Suprapubic skin (tissue), 4 donors: Measurements from ENCODE around the gene RIPOR3. TPM values are rescaled to one million over a fixed set of nuclear protein-coding genes. Genes with fewer than 3 reads are reported as not detected.
"Not testable (repeated sequence)": the region's sequence is repeated elsewhere in the genome, so short reads cannot be mapped to it uniquely, and the experiment has no call there.

Experiments
- DNase-seq, 2 donors: peaks; one replicate each; pipeline ENCODE4 v3.0.0-alpha.2; 2019; ENCODE audit warnings: low spot score in 2 of 2
- H3K27ac ChIP-seq: fragments of 200-600 bp; sonication (generic); one replicate; pipeline ENCODE4 v1.5.1; 2019
- H3K27me3 ChIP-seq: fragments of 200-600 bp; sonication (generic); one replicate; pipeline ENCODE4 v1.5.1; 2019
- H3K36me3 ChIP-seq: fragments of 200-600 bp; sonication (generic); one replicate; pipeline ENCODE4 v1.5.1; 2019
- H3K4me1 ChIP-seq: fragments of 200-600 bp; sonication (generic); one replicate; pipeline ENCODE4 v1.5.1; 2019
- H3K4me3 ChIP-seq: fragments of 200-600 bp; sonication (generic); one replicate; pipeline ENCODE4 v1.5.1; 2019; ENCODE audit warnings: mild to moderate bottlenecking
- H3K9me3 ChIP-seq: fragments of 200-600 bp; sonication (generic); one replicate; pipeline ENCODE4 v1.5.1; 2019
- EP300 ChIP-seq: sonication (generic); formaldehyde crosslinking; IDR thresholded peaks from one replicate; pipeline ENCODE4 v1.6.1; 2017; ENCODE audit warnings: antibody characterized with exemption
- POLR2A ChIP-seq, 2 donors: fragments of 450-650 bp; IDR thresholded peaks; one replicate each; pipeline ENCODE4 v1.6.1; 2017; ENCODE audit warnings: antibody characterized with exemption in 2 of 2, mild to moderate bottlenecking in 2 of 2, moderate library complexity in 2 of 2
- POLR2AphosphoS5 ChIP-seq, 3 donors: sonication (generic); formaldehyde crosslinking; IDR thresholded peaks; one replicate each; pipeline ENCODE4 v1.6.1; 2017; ENCODE audit warnings: antibody characterized with exemption in 3 of 3
- WGBS: methylation state at CpG from one replicate; pipeline ENCODE4 v1.1.5; 2018; 5-methylcytosine and 5-hydroxymethylcytosine counted together
- total RNA-seq, 4 donors: library from RNA; depleted of rRNA; stranded (reverse); fragments of >200 nt; gene quantifications; one replicate each; pipeline ENCODE4 v1.1.0, GENCODE V29; 2016
- TF ChIP-seq, protein P1 (sequence below), 2 donors: fragments of 200-600 bp in 1 of 2; fragments of 450-650 bp in 1 of 2; sonication (generic) in 1 of 2; IDR thresholded peaks; one replicate each; pipeline ENCODE4 v1.5.1; 2016 to 2019; ENCODE audit warnings: antibody characterized with exemption in 2 of 2, mild to moderate bottlenecking in 1 of 2, moderate library complexity in 1 of 2

RIPOR3 gene
- total RNA-seq, 4 donors from 2014 or later: 3.3 to 10.1 (median 5.3) TPM

DNA sequence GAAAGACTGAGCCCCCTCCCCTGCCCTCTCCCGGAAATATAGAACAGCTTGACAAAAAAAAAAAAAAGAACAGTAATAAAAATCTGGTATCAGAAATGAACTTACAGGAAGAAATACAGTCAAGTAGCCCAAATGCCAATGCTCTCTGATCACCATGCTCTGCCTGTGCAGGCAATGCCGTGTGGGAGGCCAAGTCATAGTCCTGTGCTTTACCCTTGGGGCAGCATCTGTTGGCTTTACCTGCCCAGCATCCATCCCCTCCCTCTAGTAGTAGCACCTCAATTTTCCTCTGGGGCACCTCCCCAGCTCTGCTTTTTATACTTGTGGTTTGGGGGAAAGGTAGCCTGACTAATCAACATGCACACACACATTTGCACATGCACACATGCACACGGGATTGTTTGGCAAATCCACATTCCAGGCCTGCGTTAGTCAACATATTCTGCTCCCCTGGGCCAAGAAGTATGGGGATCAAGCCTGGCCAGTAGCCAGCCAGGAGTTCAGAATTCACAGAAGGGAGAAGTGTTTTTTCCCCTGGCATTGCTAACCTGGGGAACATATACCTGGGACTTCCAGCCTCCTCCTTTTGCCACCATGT is 70.2 kb downstream of the RIPOR3 start:
- Histone ChIP-seq H3K4me1 (peaks cover 9% of the 10 kb centered on the region), H3K9me3 (no peaks in the 10 kb centered on the region), H3K27me3 (no peaks in the 10 kb centered on the region), H3K36me3 (no peaks in the 10 kb centered on the region), H3K27ac (no peak overlapping the region), H3K4me3 (no peak overlapping the region)
- no peak for DNase-seq
- WGBS: 89% methylated on average over 4 of the region's 4 CpGs
- no peak for TF ChIP-seq EP300
- no peak for TF ChIP-seq POLR2A (IDR thresholded peaks at IDR 0.05)
- TF ChIP-seq POLR2AphosphoS5 (IDR thresholded peaks at IDR 0.05): no peak

DNA sequence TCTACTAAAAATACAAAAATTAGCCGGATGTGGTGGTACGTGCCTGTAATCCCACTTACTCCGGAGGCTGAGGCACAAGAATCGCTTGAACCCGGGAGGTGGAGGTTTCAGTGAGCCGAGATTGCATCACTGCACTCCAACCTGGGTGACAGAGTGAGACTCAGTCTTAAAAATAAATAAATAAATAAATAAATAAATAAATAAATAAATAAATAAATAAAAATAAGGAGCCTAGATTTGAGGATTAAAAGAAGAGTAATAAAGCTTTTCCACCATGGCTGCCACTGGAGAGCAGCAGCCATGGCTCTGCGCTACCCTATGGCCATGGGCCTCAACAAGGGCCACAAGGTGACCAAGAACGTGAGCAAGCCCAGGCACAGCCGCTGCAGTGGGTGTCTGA is 70.9 kb downstream of the RIPOR3 start:
- not testable (repeated sequence) for H3K4me3 ChIP-seq, DNase-seq, H3K9me3 ChIP-seq, H3K27ac ChIP-seq, H3K36me3 ChIP-seq, H3K27me3 ChIP-seq, H3K4me1 ChIP-seq
- WGBS: 98% methylated on average over 9 of the region's 9 CpGs

- Histone ChIP-seq H3K9me3 (no peaks in the 10 kb centered on the region), H3K4me3 (no peak overlapping the region), H3K36me3 (no peaks in the 10 kb centered on the region), H3K4me1 (no peaks in the 10 kb centered on the region), H3K27ac (no peak overlapping the region), H3K27me3 (no peaks in the 10 kb centered on the region)
- DNase-seq: no peak
- TF ChIP-seq EP300 (no peak), POLR2A (IDR thresholded peaks at IDR 0.05) (no peak), POLR2AphosphoS5 (IDR thresholded peaks at IDR 0.05) (no peak)
- TF ChIP-seq, protein P1, sequence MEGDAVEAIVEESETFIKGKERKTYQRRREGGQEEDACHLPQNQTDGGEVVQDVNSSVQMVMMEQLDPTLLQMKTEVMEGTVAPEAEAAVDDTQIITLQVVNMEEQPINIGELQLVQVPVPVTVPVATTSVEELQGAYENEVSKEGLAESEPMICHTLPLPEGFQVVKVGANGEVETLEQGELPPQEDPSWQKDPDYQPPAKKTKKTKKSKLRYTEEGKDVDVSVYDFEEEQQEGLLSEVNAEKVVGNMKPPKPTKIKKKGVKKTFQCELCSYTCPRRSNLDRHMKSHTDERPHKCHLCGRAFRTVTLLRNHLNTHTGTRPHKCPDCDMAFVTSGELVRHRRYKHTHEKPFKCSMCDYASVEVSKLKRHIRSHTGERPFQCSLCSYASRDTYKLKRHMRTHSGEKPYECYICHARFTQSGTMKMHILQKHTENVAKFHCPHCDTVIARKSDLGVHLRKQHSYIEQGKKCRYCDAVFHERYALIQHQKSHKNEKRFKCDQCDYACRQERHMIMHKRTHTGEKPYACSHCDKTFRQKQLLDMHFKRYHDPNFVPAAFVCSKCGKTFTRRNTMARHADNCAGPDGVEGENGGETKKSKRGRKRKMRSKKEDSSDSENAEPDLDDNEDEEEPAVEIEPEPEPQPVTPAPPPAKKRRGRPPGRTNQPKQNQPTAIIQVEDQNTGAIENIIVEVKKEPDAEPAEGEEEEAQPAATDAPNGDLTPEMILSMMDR (IDR thresholded peaks at IDR 0.05): no peak
- WGBS: 100% methylated on average over 1 of the region's 1 CpG
Observed at GRCh38 chr20:50618537-50618936, 72.8 kb downstream of the RIPOR3 start.

DNA sequence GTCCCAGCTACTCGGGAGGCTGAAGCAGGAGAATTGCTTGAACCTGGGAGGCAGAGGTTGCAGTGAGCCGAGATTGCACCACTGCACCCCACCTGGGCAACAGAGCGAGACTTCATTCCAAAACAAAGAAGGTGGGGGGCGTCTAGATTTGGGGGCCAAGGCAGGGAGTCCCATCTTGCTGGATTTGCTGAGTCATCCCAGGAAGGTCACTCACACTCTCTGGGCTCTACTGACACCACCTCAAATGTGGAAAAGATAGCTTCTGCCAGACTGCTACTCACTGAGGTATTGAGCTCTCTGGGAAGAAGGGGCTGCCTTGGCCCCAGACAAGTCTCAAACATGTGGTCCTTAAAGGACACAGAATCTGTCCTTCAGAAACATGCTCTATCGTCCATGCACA is 74.3 kb downstream of the RIPOR3 start:
- no peaks in the 10 kb centered on the region for H3K9me3 ChIP-seq
- TF ChIP-seq POLR2AphosphoS5 (IDR thresholded peaks at IDR 0.05) (no peak), EP300 (no peak), POLR2A (IDR thresholded peaks at IDR 0.05) (no peak)
- TF ChIP-seq, protein P1 (IDR thresholded peaks at IDR 0.05): no peak
- no peak overlapping the region for H3K4me3 ChIP-seq
- no peaks in the 10 kb centered on the region for H3K27me3 ChIP-seq
- 85% methylated on average over 5 of the region's 5 CpGs for WGBS
- no peak overlapping the region for H3K27ac ChIP-seq
- no peaks in the 10 kb centered on the region for H3K4me1 ChIP-seq
- H3K36me3 ChIP-seq: no peaks in the 10 kb centered on the region
- no peak for DNase-seq

DNA sequence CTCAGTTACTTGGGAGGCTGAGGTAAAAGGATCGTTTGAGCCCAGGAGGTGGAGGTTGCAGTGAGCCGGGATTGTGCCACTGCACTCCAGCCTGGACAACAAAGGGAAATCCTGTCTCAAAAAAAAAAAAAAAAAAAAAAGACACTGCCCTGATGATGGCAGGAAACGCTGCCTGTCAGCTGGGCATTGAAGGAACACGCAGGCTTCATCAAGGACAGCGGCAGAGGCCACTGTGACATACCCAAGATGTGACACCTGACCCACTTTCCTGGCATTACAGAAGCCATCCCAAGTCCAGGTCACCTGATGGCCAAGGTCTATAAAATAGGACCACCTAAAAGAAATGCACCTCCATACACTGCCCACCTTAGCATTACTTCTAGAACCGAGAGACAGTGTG is 75.9 kb downstream of the RIPOR3 start:
- Histone ChIP-seq H3K27ac (no peak overlapping the region), H3K27me3 (no peaks in the 10 kb centered on the region), H3K36me3 (no peaks in the 10 kb centered on the region), H3K9me3 (no peaks in the 10 kb centered on the region), H3K4me1 (no peaks in the 10 kb centered on the region), H3K4me3 (no peak overlapping the region)
- DNase-seq: no peak
- TF ChIP-seq EP300: no peak
- no peak for TF ChIP-seq POLR2AphosphoS5 (IDR thresholded peaks at IDR 0.05)
- TF ChIP-seq, protein P1 (IDR thresholded peaks at IDR 0.05): no peak
- no peak for TF ChIP-seq POLR2A (IDR thresholded peaks at IDR 0.05)
- WGBS: 79% methylated on average over 6 of the region's 6 CpGs

GRCh38 chr20:50613438-50614169 is 77.7 kb downstream of the RIPOR3 start:
- H3K36me3 ChIP-seq: no peaks in the 10 kb centered on the region
- TF ChIP-seq POLR2AphosphoS5 (IDR thresholded peaks at IDR 0.05) (no peak), POLR2A (IDR thresholded peaks at IDR 0.05) (no peak), EP300 (no peak)
- TF ChIP-seq, protein P1 (IDR thresholded peaks at IDR 0.05): no peak

More at GRCh38 chr20:50613438-50614169, 77.7 kb downstream of the RIPOR3 start:
- no peaks in the 10 kb centered on the region for H3K4me1 ChIP-seq
- no peak overlapping the region for H3K4me3 ChIP-seq
- DNase-seq: no peak
- no peaks in the 10 kb centered on the region for H3K27me3 ChIP-seq
- no peak overlapping the region for H3K27ac ChIP-seq
- WGBS: 85% methylated on average over 15 of the region's 15 CpGs
- no peaks in the 10 kb centered on the region for H3K9me3 ChIP-seq
